ENCODE results near the gene ZNF217.
"Not testable (repeated sequence)": the region's sequence is repeated elsewhere in the genome, so short reads cannot be mapped to it uniquely, and the experiment has no call there.

ZNF217 gene

GRCh38 chr20:53622247-53623133, 28.9 kb upstream of the ZNF217 start:
- DNase-seq (ENCODE audit: low read depth in 2 of 2): no peak

- no peak for DNase-seq (ENCODE audit: low read depth in 2 of 2)
Observed at GRCh38 chr20:53621482-53622246, 28.0 kb upstream of the ZNF217 start.

- DNase-seq (ENCODE audit: low read depth in 2 of 2): not testable (repeated sequence)
Observed at GRCh38 chr20:53618490-53619000, 24.9 kb upstream of the ZNF217 start.

- no peak for DNase-seq (ENCODE audit: low read depth in 2 of 2)
Observed at GRCh38 chr20:53617791-53618489, 24.3 kb upstream of the ZNF217 start.

- not testable (repeated sequence) for DNase-seq (ENCODE audit: low read depth in 2 of 2)
Observed at GRCh38 chr20:53616489-53616888, 22.9 kb upstream of the ZNF217 start.

- DNase-seq (ENCODE audit: low read depth in 2 of 2): no peak
Observed at GRCh38 chr20:53613748-53614147, 20.1 kb upstream of the ZNF217 start.

GRCh38 chr20:53612289-53612688, 18.6 kb upstream of the ZNF217 start:
- not testable (repeated sequence) for DNase-seq (ENCODE audit: low read depth in 2 of 2)

- DNase-seq (ENCODE audit: low read depth in 2 of 2): no peak
Observed at GRCh38 chr20:53611449-53611894, 17.8 kb upstream of the ZNF217 start.

- peak; percentile 33 to 69 for DNase-seq (ENCODE audit: low read depth in 2 of 2)
Observed at GRCh38 chr20:53609491-53610445, 16.1 kb upstream of the ZNF217 start.

GRCh38 chr20:53608456-53609452, 15.1 kb upstream of the ZNF217 start:
- no peak for DNase-seq (ENCODE audit: low read depth in 2 of 2)

GRCh38 chr20:53608071-53608455, 14.4 kb upstream of the ZNF217 start:
- no peak for DNase-seq (ENCODE audit: low read depth in 2 of 2)

GRCh38 chr20:53606364-53606985, 12.8 kb upstream of the ZNF217 start:
- DNase-seq (ENCODE audit: low read depth in 2 of 2): no peak

- DNase-seq (ENCODE audit: low read depth in 2 of 2): not testable (repeated sequence)
Observed at GRCh38 chr20:53605401-53605800, 11.8 kb upstream of the ZNF217 start.

GRCh38 chr20:53604846-53605245, 11.2 kb upstream of the ZNF217 start:
- DNase-seq (ENCODE audit: low read depth in 2 of 2): not testable (repeated sequence)

GRCh38 chr20:53602661-53603060, 9.0 kb upstream of the ZNF217 start:
- no peak for DNase-seq (ENCODE audit: low read depth in 2 of 2)

GRCh38 chr20:53599910-53600632, 6.4 kb upstream of the ZNF217 start:
- DNase-seq (ENCODE audit: low read depth in 2 of 2): no peak

- no peak for DNase-seq (ENCODE audit: low read depth in 2 of 2)
Observed at GRCh38 chr20:53599378-53599777, 5.7 kb upstream of the ZNF217 start.

GRCh38 chr20:53599044-53599362, 5.4 kb upstream of the ZNF217 start:
- no peak for DNase-seq (ENCODE audit: low read depth in 2 of 2)

Data from stimulated activated CD4-positive, alpha-beta T cell treated with anti-CD3 and anti-CD28 coated beads, Interleukin-12 subunit alpha, Interleukin-12 subunit beta, amount 100 ng/mL, for 24 hours (primary cell).